ENCODE measurements around the gene ARHGAP10. TPM values are rescaled to one million over a fixed set of nuclear protein-coding genes. Genes with fewer than 3 reads are reported as not detected.

ARHGAP10 gene
- total RNA-seq, 1 experiment from 2014 or later, result 4.8 TPM

GRCh38 chr4:147933779-147934178 is 201.9 kb downstream of the ARHGAP10 start:
- TF ChIP-seq CTCF (conservative IDR thresholded peaks at IDR 0.05; ENCODE audit: low read depth, low read length) (no peak), EZH2 (IDR thresholded peaks at IDR 0.05; ENCODE audit: borderline replicate concordance, low read depth, low read length, poor library complexity, severe bottlenecking) (no peak)
- no peak for DNase-seq (ENCODE audit: low spot score)
- ChIA-PET CTCF (no interaction called here), POLR2A (ENCODE audit: low non-redundant PET) (no interaction called here)
- Histone ChIP-seq H3K27me3 (replicated peaks; ENCODE audit: insufficient read depth, low read depth, low read length, poor library complexity) (no peaks in the 10 kb centered on the region), H3K36me3 (ENCODE audit: insufficient read depth, low read length, poor library complexity, severe bottlenecking) (no peaks in the 10 kb centered on the region), H3K4me3 (ENCODE audit: low read depth, low read length, poor library complexity, severe bottlenecking) (no peak overlapping the region), H3K27ac (ENCODE audit: low read depth, low read length, poor library complexity, severe bottlenecking) (no peak overlapping the region), H3K9me3 (ENCODE audit: low read depth, low read length, poor library complexity, severe bottlenecking) (no peaks in the 10 kb centered on the region), H3K4me1 (ENCODE audit: insufficient read depth, low read length, poor library complexity, severe bottlenecking) (peaks cover 8% of the 10 kb centered on the region)
- no TSS peak for BruUV-seq (replicated peaks)
- intact Hi-C loops (cut with micrococcal nuclease; ENCODE audit: unreplicated experiment), result no loop called here

DNA sequence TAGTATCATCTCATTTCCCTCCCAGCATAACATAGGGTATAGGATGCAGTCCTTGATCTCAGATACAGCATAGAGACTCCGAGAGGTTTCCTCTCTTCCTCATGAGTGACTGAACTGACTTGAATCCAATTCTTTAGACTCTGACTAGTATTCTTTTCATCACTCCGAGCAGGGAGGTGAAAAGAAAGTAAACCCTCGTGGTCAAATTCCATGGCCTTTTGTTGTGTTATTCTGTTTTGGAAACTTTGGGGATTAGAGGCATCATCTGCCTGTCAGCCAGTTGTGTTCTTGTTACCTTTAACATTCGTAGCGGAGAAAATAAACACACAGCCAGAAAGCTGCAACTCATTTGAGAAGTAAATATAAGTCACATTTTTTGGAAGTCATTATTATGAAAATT is 206.6 kb downstream of the ARHGAP10 start:
- POLR2A ChIA-PET (ENCODE audit: low non-redundant PET), result no interaction called here
- TF ChIP-seq EZH2 (IDR thresholded peaks at IDR 0.05; ENCODE audit: borderline replicate concordance, low read depth, low read length, poor library complexity, severe bottlenecking) (no peak), CTCF (conservative IDR thresholded peaks at IDR 0.05; ENCODE audit: low read depth, low read length) (no peak)
- H3K9me3 ChIP-seq (ENCODE audit: low read depth, low read length, poor library complexity, severe bottlenecking), result no peaks in the 10 kb centered on the region
- H3K4me3 ChIP-seq (ENCODE audit: low read depth, low read length, poor library complexity, severe bottlenecking), result no peak overlapping the region
- intact Hi-C loops (cut with micrococcal nuclease; ENCODE audit: unreplicated experiment), result no loop called here
- H3K27ac ChIP-seq (ENCODE audit: low read depth, low read length, poor library complexity, severe bottlenecking), result no peak overlapping the region
- no TSS peak for BruUV-seq (replicated peaks)
- no peak for DNase-seq (ENCODE audit: low spot score)
- no peaks in the 10 kb centered on the region for H3K36me3 ChIP-seq (ENCODE audit: insufficient read depth, low read length, poor library complexity, severe bottlenecking)
- H3K4me1 ChIP-seq (ENCODE audit: insufficient read depth, low read length, poor library complexity, severe bottlenecking), result no peaks in the 10 kb centered on the region
- CTCF ChIA-PET, result no interaction called here
- no peaks in the 10 kb centered on the region for H3K27me3 ChIP-seq (replicated peaks; ENCODE audit: insufficient read depth, low read depth, low read length, poor library complexity)

DNA sequence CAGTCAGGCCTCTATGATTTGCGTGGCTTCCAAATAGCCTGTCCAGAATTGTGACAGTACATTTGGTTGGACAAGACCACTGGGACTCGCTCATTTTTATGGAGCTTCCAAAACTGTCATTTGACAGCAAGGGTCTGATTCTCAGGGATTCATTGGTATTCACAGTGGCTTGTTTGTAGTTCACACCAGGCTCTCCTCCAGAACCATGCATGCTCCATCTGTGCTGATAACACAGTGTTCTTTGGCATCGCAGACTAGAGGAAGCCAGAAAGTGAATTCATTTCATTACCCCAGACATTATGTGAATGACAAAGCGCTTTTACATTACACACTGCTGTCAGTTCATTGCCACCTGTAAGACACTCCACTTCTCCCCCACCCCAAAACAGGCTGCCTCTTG is 208.3 kb downstream of the ARHGAP10 start:
- no peaks in the 10 kb centered on the region for H3K4me1 ChIP-seq (ENCODE audit: insufficient read depth, low read length, poor library complexity, severe bottlenecking)
- no TSS peak for BruUV-seq (replicated peaks)
- DNase-seq (ENCODE audit: low spot score), result no peak
- no peaks in the 10 kb centered on the region for H3K27me3 ChIP-seq (replicated peaks; ENCODE audit: insufficient read depth, low read depth, low read length, poor library complexity)
- no peak overlapping the region for H3K27ac ChIP-seq (ENCODE audit: low read depth, low read length, poor library complexity, severe bottlenecking)
- no peaks in the 10 kb centered on the region for H3K9me3 ChIP-seq (ENCODE audit: low read depth, low read length, poor library complexity, severe bottlenecking)
- CTCF ChIA-PET, result no interaction called here
- no peak overlapping the region for H3K4me3 ChIP-seq (ENCODE audit: low read depth, low read length, poor library complexity, severe bottlenecking)
- POLR2A ChIA-PET (ENCODE audit: low non-redundant PET), result no interaction called here
- intact Hi-C loops (cut with micrococcal nuclease; ENCODE audit: unreplicated experiment), result no loop called here
- no peaks in the 10 kb centered on the region for H3K36me3 ChIP-seq (ENCODE audit: insufficient read depth, low read length, poor library complexity, severe bottlenecking)
- TF ChIP-seq CTCF (conservative IDR thresholded peaks at IDR 0.05; ENCODE audit: low read depth, low read length) (no peak), EZH2 (IDR thresholded peaks at IDR 0.05; ENCODE audit: borderline replicate concordance, low read depth, low read length, poor library complexity, severe bottlenecking) (no peak)

Measured in A673 (cell line).